ENCODE measurements around the gene GABBR2.
"Not testable (repeated sequence)": the region's sequence is repeated elsewhere in the genome, so short reads cannot be mapped to it uniquely, and the experiment has no call there.

The GABBR2 gene

DNA sequence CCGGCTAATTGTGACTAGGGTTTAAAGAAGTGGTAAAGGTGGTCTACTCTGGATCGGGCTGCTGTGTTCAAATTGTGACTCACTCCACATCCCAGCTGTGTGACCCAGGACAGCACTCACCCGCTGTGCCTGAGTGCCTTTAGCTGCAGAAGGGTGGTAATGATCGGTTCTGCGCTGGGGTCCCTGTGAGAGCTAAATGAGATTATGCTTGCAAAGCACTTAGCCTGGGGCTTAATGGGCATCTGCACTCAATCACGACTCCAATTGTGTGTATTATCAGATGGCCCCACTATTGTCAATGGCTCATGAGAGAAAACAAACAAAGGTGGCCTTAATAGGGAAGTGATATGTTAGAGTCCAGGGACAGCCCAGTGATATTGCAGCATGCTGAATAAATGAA, 428.2 kb downstream of the GABBR2 start:
- DNase-seq, result no peak

DNA sequence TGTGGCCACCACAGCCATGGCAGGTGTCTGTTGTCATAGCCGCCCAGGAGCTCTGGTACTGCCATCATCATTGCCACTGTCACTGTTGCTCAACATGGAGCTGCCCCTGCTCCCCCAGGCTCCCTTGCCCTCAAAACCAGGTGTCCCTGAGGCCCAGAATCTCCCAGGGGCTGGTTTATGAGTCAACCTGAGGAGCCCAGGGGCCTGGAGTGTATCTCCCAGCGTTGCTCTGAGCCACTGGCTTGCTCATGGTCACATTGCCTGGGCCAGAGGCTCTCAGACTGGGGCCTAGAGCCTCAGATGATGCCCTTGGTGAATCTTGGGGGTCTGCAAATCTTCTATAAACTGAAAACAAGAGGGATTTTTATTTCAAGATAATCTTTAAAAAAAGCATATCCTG, 428.6 kb downstream of the GABBR2 start:
- no peak for DNase-seq

DNA sequence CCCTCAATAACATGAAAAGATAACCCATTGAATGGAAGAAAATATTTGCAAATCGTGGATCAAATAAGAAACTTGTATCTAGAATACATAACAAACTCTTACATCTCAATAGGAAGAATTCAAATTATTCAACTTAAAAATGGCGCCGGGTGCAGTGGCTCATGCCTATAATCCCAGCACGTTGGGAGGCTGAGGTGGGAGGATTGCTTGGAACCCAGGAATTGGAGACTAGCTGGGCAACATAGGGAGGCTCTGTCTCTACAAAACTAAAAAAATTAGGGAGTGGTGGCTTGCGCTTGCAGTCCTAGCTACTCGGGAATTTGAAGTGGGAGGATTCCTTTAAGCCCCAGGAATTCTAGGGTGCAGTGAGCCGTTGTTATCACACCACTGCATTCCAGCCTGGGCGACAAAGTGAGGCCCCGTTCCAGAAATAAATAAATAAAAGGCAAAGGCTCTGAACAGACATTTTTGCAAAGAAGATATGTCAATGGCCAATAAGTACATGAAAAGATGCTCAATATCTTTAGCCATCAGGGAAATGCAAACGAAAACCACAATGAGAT, 431.7 kb downstream of the GABBR2 start:
- DNase-seq, result no peak

DNA sequence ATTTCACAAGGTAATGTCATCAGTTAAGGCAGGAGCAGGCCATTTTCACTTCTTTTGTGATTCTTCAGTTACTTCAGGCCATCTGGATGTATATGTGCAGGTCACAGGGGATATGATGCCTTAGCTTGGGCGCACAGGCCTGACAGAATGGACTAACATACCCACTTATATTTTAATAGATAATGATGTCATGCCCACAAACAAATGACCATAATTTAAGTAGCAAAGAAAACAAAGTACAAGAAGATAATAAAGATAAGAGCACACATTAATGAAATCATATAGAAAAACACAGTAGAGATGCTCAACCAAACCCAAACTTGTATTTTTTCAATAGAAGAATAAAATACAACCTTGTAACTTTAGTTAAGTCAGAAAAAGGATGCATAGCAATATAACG, 433.6 kb downstream of the GABBR2 start:
- no peak for DNase-seq

DNA sequence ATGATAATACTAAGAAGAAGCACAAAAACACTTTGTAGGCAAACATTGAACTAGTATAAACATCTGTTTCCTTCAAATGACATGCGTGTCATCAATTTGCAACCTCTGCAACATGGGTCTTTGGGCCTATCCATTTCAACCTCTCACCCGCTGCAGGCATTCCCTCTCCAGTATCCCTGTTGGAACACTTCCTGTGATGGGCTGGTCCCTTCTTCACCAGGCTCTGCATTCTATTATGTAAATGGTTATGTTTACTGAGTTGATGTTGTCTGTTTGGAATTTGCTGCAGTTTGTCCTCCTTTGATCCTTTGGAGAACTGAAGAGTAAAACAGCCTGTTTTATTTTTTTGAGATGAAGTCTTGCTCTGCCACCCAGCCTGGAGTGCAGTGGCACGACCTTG, 436.7 kb downstream of the GABBR2 start:
- DNase-seq, result no peak

DNA sequence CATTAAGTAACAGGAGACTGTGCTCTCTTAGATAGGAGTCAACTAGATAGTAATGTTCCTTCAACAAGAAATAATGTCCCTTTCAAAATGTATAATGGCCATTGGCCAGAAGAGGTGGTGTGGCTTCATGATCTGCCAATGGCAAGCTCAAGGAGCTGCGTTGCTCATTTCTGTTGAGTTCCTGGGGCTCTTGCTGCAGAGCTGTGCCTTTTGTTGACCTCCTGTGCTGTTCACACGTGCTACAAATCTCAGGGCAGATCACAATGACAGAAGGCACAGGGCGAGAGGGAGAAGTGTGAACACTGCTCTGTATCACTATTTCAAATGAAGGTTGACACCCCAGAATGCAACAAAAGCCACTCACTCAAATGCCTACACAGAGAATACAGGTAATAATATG, 437.3 kb downstream of the GABBR2 start:
- DNase-seq, result no peak

DNA sequence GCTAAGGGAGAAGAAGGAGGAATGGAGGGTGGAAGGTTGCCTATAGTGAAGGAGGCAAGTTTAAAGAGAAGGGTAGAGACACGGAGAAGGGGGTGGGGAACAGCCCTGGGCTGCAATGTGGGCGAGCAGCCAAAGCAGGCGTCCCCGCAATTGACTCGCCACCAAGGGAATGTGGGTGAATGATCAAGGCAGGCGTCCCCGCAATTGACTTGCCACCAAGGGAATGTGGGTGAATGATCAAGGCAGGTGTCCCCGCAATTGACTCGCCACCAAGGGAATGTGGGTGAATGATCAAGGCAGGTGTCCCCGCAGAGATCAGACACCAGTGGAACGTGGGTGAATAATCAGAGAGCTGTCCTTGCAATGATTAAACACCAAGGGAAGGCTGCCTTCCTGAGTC, 438.5 kb downstream of the GABBR2 start:
- not testable (repeated sequence) for DNase-seq

DNA sequence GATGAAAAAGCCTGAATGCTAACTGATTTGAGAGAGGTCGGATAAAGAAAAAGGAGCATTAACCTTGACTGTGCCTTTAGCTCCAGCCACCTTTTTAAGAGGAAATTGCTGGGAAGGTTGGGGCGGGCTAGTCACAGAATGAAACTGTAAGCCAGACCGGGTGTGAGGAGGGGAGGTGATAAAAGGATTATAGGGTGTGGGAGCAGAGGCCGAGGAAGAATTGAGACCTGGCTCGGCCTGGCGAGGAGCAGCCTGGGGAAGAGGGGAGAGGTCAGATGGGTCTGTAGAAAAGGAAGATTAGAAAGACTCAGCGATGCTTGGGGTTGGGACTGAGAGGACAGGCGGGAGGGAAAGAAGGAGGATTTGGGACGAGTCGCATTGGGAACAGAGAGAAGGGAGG, 439.1 kb downstream of the GABBR2 start:
- not testable (repeated sequence) for DNase-seq

DNA sequence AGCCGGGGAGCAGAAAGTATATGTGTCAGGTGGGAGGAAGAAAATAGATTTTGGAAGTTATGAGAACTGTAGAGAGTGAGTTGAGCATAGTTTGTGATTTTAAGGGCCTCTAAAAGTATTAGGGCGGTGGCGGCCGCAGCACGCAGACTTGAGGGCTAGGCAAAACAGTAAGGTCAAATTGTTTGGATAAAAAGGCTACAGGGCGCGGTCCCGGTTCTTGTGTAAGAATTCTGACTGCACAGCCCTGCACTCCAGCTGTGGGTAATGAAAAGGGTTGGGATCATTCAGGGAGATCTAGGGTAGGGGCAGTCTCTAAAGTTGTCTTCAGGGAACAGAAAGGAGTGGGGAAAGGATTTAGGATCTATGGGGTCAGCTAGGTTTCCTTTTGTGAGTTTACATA, 441.2 kb downstream of the GABBR2 start:
- not testable (repeated sequence) for DNase-seq

DNA sequence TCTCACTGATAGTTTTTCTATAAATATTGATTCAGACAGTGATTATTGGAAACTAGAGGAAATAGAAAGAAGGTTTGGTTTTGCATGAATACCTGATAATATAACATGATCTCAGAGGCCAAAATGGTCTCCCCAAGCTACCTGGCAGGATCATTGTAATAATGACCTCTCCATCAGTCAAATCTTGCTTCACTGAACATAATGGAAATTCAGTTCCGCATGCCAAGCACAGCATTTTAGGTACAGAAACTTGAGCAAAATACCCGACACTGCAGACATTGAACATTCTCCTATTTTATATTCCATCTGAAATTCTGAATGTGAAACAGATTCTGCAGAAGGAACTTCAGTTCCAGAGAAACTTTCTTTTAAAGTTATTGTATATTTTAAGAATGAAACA, 444.2 kb downstream of the GABBR2 start:
- no peak for DNase-seq

DNA sequence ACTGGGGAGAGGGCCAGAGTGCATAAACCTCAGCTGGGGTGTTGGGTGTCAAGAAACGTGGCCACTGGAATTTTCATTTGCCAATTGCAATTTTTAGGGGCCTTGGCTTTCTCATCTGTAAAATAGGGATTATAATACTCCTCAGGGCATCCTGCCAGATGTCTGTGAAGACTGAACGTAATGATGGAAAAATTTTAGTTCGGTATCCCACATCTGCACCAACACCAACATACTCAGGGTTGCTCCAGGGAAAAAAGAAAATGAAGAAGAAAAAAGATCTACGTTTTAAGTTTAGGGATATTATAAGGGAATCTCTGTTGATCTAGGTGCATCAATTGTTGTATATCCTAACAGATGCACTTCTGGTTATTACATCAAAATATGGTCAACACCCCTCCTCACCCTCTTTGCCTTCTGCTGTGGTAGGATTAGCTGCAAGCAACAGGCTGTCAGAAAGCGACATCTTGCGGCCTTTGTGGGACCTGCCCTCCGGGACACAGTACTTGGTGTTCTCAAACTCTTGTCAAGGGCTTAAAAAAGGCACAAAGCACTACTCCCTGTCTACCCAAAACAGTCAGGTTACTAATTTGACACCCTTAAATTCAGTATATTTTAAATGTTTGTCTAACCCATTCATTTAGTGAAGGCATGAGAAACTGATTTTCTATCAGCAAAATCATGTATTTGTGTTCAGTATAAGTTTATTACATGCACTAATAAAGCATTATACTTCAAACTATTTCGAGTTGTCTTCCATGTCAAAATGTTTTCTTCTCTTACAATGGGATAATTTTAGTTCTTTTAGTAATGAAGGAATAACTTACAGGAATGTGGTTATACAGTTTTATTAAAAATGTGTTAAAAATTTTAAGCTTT, 445.0 kb downstream of the GABBR2 start:
- peak; percentile 86 to 91 (median 89) for DNase-seq

DNA sequence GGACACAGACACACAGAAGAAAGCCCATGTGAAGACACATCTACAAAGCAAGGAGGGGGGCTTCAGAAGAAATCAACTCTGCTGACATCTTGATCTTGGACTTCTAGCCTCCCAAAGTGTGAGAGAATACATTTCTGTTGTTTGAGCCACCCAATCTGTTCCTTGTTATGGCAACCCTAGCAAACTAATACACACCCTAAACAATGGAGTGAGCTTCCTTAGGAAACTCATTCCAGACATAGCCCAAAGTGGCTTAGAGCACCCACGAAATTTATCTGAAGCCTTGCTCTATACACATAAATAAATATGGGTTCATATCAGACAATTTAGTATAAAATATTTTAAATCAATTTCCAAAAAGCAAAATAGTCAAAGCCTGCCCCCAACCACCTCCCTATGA, 445.7 kb downstream of the GABBR2 start:
- no peak for DNase-seq

DNA sequence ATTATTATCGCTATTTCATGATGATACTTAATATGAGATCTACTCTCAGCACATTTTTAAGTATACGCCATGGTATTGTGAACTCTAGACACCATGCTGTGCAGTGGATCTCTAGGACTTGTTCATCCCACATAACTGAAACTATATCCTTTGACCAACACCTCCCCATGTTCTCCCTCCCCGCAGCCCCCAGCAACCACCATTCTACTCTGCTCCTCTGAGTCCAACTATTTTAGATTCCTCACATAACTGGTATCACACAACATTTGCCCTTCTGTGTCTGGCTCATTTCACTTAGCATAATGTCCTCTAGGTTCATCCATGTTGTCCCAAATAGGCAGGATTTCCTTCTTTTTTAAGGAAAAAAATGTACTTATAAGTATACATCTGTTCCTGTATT, 446.7 kb downstream of the GABBR2 start:
- DNase-seq, result no peak

DNA sequence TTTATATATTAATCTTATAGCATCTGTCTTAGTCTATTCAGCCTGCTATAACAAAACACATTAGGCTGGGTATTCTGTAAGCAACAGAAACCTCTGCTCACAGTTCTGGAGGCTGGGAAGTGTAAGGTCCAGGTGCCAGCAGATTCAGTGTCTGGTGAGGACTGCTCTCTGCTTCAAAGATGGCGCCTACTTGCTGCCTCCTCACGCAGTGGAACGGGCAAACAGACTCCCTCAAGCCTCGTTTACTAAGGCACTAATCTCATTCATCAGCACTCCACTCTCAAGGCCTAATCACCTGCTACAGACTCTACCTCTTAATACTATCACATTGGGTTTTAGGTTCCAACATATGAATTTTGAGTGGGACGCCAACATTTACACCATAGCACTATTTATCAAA, 448.1 kb downstream of the GABBR2 start:
- no peak for DNase-seq

DNA sequence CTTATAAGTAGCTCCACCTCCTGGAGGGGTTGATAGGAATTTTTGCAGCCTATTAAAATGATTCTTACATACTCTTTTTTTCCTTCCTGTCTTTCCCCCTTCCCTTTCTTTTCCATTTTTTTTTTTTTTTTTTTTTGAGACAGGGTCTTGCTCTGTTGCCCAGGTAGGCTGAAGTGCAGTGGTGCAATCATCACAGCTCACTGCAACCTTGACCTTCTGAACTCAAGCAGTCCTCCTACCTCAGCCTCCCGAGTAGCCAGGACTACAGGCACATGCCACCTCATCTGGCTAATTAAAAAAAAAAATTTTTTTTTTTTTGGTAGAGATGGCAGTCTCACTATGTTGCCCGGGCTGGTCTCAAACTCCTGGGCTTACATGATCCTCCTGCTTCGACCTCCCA, 448.9 kb downstream of the GABBR2 start:
- DNase-seq, result no peak

DNA sequence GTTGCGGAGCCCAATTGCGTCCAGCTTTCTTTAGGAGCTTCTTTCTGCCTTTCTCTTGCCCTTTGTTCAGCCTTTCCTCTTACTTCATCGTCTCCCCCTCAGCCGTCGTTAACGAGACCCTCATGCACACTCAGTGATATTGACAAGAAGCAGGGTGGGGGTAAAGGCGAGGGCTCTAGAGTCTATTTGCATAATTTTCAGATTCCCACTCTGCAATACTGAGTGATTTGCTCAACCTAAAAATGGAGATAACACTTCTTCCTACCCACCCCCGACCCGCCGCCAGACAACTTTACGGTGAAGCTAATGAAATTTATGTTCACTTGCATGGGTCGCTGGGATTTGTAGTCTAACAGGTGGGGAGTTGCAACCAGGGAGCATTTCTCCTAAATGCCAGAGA, 452.0 kb downstream of the GABBR2 start:
- DNase-seq, result peak; percentile 36 to 69 (median 48)

DNA sequence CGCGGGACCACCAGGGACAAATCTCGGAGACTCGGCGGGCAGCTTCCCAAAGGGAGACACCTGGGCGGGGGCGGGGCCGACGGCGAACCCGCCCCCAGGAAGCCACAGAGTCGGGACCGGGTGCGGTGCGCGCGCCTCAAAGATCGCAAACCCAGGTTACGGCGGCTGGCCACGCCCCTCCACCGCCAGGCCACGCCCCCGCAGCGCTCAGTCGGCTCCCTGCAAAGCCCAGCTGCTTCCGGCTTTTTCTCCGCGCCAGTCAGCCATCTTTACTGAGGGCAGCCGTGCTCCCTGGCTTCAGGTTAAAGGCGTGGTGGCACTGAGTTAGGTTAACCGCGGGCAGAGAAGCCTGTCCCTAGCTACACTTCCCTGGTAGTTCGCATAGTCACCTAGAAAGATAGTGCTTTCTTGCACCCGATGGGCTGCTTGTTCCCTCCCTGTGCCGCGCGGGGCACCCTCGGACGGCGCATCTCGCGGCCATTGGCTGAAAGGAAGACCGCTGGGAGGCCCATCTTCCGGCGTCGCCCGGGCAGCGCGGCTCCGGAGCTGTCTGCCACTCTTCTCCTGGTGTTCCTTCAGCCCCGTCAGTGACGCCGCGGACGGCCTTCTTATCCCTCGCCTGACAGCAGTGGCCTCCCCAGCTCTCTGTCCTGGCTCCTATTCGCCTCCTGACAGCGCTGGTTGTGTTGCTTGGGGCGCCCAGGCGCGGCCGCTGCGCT, 453.0 kb downstream of the GABBR2 start, which contains the start of gene TBC1D2:
TSS of gene TBC1D2 (minus strand) at position 72 of the 719 bp plus-strand sequence. CDS start 108 bp downstream, outside the sequence.
- peak; percentile 97 to 98 (median 98) for DNase-seq

DNA sequence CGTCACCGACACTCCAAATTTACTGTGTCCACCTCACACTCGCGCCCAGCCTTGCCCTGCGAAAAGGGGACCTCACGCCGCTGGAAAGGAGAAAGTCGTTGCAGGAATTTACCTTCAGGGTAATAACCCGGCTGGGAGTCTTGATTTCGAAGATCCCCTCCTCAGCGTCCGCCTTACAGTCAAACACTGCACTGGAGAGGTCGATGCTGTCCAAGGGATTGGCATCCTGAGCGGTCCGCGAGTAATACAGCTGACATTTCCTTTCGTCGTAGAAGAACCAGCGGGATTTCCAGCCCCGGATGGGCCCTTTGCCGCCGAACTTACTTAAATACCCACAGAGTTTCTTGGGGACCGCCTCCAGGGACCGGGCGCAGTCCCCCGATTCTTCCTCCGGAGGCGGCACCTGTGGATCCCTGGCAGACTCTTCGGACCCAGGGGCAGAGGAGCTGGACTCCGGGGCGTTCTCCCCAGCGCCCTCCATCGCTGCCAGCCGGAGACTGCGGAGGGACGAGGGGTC, 453.6 kb downstream of the GABBR2 start:
- DNase-seq, result peak; percentile 47 to 66 (median 53)

DNA sequence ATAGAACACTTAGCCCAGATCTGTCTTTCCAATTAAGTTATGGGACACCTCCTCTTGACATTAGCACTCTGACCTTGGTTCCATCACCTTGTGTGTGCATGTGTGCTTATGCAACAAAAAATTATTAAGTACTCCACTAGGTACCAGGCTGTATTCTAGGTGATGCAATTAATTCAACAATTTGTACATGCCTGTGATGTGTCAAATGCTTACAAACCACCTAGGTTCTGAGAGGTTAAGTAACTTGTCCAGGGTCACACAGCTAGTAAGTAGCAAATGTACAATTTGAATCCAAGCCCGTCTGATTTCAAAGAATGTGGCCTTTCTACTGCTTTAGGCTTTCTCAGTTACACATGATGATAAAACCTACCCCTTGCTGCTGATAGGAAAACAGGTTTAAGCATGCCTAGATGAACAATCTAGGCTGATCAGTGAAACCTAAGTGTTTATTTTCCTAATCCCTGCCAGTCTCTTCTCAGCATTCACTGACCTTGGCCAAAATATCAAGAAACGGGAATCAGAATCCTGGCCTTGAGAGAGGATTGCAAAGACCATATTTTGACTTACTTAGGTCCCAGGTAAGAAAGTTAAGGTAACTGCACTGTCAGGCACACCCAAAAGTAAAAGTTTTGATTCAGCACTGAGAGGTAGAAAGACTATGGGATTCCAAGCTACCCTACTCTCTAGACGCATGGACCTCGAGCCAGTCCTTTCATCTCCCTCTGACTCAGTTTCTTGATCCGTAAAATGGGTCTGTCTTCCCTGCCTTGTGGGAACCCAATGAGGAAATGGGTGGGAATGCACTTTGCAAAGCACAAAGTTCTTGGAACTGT, 454.3 kb downstream of the GABBR2 start:
- no peak for DNase-seq

DNA sequence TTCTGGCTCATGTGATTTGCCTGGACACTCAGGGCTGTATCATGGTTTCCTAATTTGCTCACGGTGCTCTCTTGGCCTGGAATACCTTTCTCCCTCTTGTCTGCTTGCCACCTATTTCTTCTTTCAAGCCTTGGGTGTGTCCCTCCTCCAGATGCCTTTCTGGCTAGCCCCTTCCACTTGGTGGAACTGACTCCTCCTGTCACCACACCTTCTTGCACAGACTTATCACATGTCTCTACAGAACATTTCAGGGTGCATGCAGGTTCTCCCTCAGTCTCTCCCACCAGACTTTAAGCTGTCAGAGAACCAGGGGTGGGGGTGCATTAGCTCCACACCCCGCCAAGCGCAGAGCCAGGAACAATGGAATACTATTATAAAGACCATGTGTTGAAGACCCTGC, 455.2 kb downstream of the GABBR2 start:
- peak in 2 of 4 experiments; percentile 30 to 32 for DNase-seq

DNA sequence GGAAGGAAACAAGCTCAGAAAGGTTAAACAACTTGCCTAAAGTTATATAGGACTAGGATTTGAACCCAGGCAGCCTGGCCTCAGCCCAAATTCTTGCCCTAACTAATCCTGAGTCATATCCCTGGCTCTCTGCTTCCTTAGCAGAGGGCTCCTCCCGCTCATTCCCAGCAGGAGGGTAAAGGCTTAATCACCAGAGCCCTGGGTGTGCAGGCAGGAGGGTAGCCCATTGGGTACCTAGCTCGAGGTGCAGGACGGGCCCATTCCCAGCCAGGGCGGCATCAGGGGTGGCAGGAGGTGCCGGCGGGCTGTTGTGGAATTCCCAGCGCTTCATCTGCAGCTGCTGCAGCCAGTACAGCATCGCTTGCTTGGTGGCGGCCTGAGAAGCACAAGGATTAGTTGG, 457.2 kb downstream of the GABBR2 start:
- DNase-seq, result peak; percentile 27 to 54 (median 50)

DNA sequence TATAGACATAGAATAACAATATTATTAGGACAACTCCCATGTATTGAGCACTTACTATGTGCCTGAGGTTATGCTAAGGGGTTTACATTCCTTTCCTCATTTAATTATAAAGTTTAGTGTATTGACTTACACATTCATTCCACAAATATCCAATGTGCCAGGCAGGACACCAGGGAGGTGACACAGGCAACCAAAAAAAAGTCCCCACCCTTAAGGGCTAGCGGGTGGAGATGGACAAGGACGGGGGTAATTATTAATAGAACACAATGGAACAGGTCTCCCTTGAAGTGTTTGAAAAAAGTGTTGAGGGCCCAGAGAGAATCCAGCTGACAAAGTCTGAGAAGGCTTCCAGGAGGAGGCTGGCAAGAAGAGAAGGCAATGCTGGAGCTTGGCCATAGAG, 459.0 kb downstream of the GABBR2 start:
- DNase-seq, result no peak

Measured in suppressor macrophage (primary cell).